Small intestine (tissue), 7 donors: ENCODE data around the gene SLC25A39. TPM values are rescaled to one million over a fixed set of nuclear protein-coding genes. Genes with fewer than 3 reads are reported as not detected.

Source experiments
- DNase-seq, 2 donors: peaks; one replicate each; pipeline versions ENCODE4 v3.0.0 to v3.0.0-alpha.2; 2013
- FAIRE-seq: peaks from 2 replicates; lab custom pipeline; 2012; peaks lifted over from hg19 to GRCh38; lab: Jason Lieb, UNC
- H3K27ac ChIP-seq, 3 donors: one replicate each; pipeline ENCODE4 v1.5.1; 2013; ENCODE audit warnings: low read length in 2 of 3, mild to moderate bottlenecking in 2 of 3, control low read depth in 1 of 3, inconsistent platforms in 1 of 3, low read depth in 1 of 3, moderate library complexity in 1 of 3
- H3K27me3 ChIP-seq, 3 donors: one replicate each; pipeline ENCODE4 v1.6.1; 2013; ENCODE audit warnings: low read length in 3 of 3, inconsistent platforms in 1 of 3; ENCODE audit not compliant: control insufficient read depth in 3 of 3, insufficient read depth in 3 of 3
- H3K36me3 ChIP-seq, 3 donors: one replicate each; pipeline ENCODE4 v1.6.1; 2013; ENCODE audit warnings: low read length in 3 of 3, inconsistent platforms in 1 of 3, low read depth in 1 of 3, mild to moderate bottlenecking in 1 of 3, moderate library complexity in 1 of 3; ENCODE audit not compliant: control insufficient read depth in 3 of 3, insufficient read depth in 2 of 3
- H3K4me1 ChIP-seq, 3 donors: one replicate each; pipeline ENCODE4 v1.6.1; 2013; ENCODE audit warnings: low read length in 2 of 3, inconsistent platforms in 1 of 3, low read depth in 1 of 3, mild to moderate bottlenecking in 1 of 3, moderate library complexity in 1 of 3; ENCODE audit not compliant: control insufficient read depth in 3 of 3, insufficient read depth in 2 of 3
- H3K4me3 ChIP-seq, 3 donors: one replicate each; pipeline ENCODE4 v1.5.1; 2013; ENCODE audit warnings: low read length in 3 of 3, control low read depth in 1 of 3, inconsistent platforms in 1 of 3, low read depth in 1 of 3, mild to moderate bottlenecking in 1 of 3, moderate library complexity in 1 of 3
- H3K9me3 ChIP-seq, 2 donors: one replicate each; pipeline ENCODE4 v1.6.1; 2013; ENCODE audit warnings: low read depth in 1 of 2, low read length in 1 of 2; ENCODE audit not compliant: control insufficient read depth in 2 of 2, insufficient read depth in 1 of 2
- WGBS, 3 donors: extraction: QIAGEN DNeasy Blood & Tissue Kit; methylation state at CpG; one replicate each; pipeline ENCODE4 v1.1.7; 2013; 5-methylcytosine and 5-hydroxymethylcytosine counted together
- polyA plus RNA-seq, 4 donors: library from polyadenylated mRNA; stranded (reverse) in 3 of 4; unstranded in 1 of 4; fragments of 200-250 nt in 3 of 4; fragments of 120-200 nt in 1 of 4; gene quantifications; one replicate each; pipeline versions ENCODE4 v1.2.1 to v1.2.3, GENCODE V29; 2013
- donor health status: healthy with polysubstance abuse.
- donor health status: control.
- donor health status: control.
- donor health status: Bipolar disorder and iron deficiency.
- donor health status: healthy.

The SLC25A39 gene
- polyA plus RNA-seq, 4 donors, result 95.0 to 165 (median 139) TPM

DNA sequence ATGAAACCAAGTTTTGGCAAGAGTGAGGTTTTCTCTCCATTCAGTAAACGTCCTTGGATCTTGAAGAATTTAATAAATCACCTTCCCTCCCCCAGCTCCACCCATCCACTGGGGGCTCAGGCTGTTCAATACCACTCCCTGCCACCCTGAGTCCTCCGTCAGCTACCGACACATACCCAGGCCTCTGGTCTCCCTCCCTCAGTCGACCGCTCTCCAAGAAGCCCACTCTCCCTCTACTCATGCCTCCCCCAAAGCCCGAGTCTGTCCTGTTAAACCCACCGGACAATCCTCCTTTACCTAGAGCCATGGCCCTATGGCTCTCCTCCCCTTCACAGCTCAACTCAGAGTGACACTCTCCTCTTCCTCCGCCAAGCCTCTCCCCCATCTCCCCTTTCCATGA lies 37.0 kb downstream of the SLC25A39 start:
- Histone ChIP-seq H3K4me3 (no peak overlapping the region), H3K9me3 (no peaks in the 10 kb centered on the region), H3K27me3 (peaks cover 0 to 7% (median 0%) of the 10 kb centered on the region in 3 donors), H3K27ac (no peak overlapping the region), H3K4me1 (no peaks in the 10 kb centered on the region), H3K36me3 (no peaks in the 10 kb centered on the region)
- no peak for FAIRE-seq
- WGBS, 3 donors, result 74 to 82% (median 75%) methylated on average over 8 of the region's 8 CpGs
- DNase-seq, result no peak

DNA sequence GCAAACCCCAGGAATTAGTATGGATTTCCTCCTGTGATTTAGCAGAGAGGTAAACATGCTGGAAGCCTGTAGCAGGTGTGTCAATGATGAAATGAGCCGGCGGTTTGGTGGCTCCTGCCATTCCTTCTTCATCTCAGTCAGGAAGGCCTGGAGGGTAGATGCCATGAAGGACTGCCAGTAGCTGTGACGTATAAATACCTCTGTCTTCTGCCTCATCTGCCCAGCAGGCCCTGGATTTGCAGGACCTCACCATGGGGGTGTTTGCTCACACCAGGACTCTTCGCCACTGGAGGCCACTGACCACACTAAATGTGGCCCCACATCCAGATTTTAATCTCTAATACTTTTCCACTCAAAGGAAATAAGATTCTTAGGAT lies 40.6 kb downstream of the SLC25A39 start:
- no peak overlapping the region for H3K4me3 ChIP-seq
- DNase-seq, result no peak
- 83 to 95% (median 86%) methylated on average over 4 of the region's 4 CpGs for WGBS, 3 donors

DNA sequence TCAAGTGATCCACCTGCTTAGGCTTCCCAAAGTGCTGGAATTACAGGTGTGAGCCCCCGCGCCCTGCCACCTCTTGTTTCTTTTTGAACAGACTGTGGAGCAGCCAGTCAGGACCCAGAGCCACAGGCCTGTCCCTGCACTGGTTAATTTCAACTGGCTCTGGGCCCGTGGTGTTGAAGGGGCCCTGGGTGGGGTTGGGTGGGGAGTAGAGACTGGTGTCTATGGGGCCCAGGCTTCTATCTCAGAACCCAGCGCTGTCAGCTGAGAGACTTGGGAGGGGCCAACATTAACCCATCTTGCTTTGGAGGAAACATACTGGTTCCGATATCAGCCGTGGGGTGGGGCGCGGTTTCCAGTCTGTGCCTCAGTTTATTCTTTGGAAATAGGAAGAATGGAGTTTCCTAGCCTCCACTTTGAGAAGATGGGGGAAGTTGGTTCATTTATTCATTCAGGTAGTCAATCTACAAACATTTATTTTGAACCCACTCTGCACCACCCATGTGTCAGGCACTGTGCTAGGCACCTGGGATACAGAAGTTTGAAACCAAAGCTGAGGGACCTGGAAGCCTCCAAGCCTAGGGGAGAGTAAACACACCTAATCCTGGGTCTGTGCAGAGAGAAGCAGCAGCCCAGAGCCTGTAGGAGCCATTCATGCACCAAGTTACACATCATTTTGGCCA lies 41.1 kb downstream of the SLC25A39 start:
- DNase-seq (no peak), FAIRE-seq (no peak)
- peaks cover 2 to 8% (median 7%) of the 10 kb centered on the region in 3 donors for H3K4me1 ChIP-seq
- peaks cover 0 to 6% (median 0%) of the 10 kb centered on the region in 3 donors for H3K27me3 ChIP-seq
- H3K27ac ChIP-seq, result no peak overlapping the region
- no peaks in the 10 kb centered on the region for H3K36me3 ChIP-seq
- 82 to 84% (median 84%) methylated on average over 8 of the region's 8 CpGs for WGBS, 3 donors
- H3K9me3 ChIP-seq, result no peaks in the 10 kb centered on the region
- H3K4me3 ChIP-seq, result no peak overlapping the region

More for the DNA sequence above, 40.6 kb downstream of the SLC25A39 start:
- H3K36me3 ChIP-seq, result no peaks in the 10 kb centered on the region
- FAIRE-seq, result no peak
- no peak overlapping the region for H3K27ac ChIP-seq
- H3K27me3 ChIP-seq, result peaks cover 0 to 7% (median 0%) of the 10 kb centered on the region in 3 donors
- peaks cover 2 to 8% (median 7%) of the 10 kb centered on the region in 3 donors for H3K4me1 ChIP-seq
- no peaks in the 10 kb centered on the region for H3K9me3 ChIP-seq

DNA sequence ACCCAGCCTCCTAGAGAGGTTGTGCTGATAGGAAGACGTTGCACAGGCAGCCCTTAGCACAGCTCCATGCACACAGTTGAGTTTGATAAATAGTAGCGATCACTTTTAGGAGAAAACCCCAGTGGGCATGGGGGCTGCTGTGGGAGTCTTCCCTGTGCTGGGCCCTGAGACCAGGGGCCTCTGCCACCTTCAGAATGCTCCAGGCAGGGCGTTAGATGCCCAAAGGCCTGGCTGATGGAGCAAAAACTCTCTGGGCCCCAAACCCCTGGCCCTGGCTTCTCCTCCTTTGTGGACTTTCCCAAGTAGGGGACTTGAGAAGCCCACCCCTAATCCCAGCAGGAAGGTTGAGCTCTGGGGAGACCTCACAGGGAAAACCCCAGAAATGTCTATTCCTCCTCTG lies 42.4 kb downstream of the SLC25A39 start:
- DNase-seq (no peak), FAIRE-seq (no peak)
- Histone ChIP-seq H3K4me1 (peaks cover 2 to 8% (median 7%) of the 10 kb centered on the region in 3 donors), H3K27me3 (no peaks in the 10 kb centered on the region), H3K4me3 (no peak overlapping the region), H3K27ac (no peak overlapping the region), H3K36me3 (no peaks in the 10 kb centered on the region), H3K9me3 (no peaks in the 10 kb centered on the region)
- 48 to 71% (median 49%) methylated on average over 3 of the region's 3 CpGs for WGBS, 3 donors

DNA sequence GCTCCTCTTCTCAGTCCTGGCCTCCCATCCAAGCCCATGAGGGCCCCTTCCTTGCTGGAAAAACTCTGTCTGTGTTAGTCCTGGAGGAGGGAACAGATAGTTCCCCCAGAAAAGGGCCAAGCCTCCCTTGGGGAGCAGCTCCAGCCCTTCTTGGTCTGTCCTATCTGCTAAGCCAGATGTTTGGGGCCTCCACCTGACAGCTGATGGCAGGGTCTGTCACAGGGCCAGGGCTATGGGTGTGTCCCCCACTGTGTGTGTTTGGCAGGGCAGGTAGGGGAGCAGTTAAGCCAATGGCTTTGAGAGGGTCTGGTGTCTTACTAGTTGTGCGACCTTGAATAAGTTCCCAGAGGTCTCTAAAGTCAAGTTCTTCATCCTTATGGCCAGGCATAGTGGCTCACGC lies 43.1 kb downstream of the SLC25A39 start:
- Histone ChIP-seq H3K4me1 (peaks cover 2 to 8% (median 7%) of the 10 kb centered on the region in 3 donors), H3K4me3 (no peak overlapping the region), H3K9me3 (no peaks in the 10 kb centered on the region), H3K36me3 (no peaks in the 10 kb centered on the region), H3K27me3 (no peaks in the 10 kb centered on the region), H3K27ac (no peak overlapping the region)
- 87 to 93% (median 93%) methylated on average over 2 of the region's 2 CpGs for WGBS, 3 donors
- FAIRE-seq (no peak), DNase-seq (no peak)

DNA sequence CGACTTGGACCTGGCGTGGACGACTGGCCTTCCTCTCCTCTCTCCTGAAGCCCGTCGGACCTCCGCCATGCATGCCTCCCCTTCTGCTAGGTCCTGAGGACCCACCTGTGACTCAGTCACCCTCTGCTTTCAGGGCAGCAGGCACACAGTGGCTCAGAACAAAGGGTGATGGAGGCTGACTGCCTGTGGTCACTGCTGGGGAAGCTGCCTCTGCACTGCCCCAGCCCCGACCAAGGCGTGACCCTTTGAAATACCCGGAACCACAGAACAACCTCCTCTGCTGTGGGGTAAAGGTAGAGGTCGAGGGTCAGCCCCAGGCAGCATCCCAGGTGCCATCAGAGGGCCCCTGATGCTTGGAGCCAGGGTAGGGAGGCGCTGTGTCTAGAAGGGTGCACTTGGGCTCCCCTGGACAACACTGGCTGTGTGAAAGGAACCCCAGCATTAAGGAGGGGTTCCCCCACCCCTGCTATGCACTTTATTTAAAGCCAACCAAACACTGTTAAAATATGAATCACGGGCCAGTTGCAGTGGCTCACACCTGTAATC lies 44.2 kb downstream of the SLC25A39 start:
- no peak for DNase-seq
- no peaks in the 10 kb centered on the region for H3K36me3 ChIP-seq
- 64 to 78% (median 69%) methylated on average over 12 of the region's 12 CpGs for WGBS, 3 donors

GRCh38 chr17:44279666-44280391 lies 44.8 kb downstream of the SLC25A39 start:
- Histone ChIP-seq H3K4me3 (no peak overlapping the region), H3K4me1 (peaks cover 2 to 8% (median 7%) of the 10 kb centered on the region in 3 donors), H3K27me3 (peaks cover 0 to 4% (median 0%) of the 10 kb centered on the region in 3 donors), H3K36me3 (no peaks in the 10 kb centered on the region), H3K27ac (peak overlapping the region; percentile 2 to 75 (median 9)), H3K9me3 (no peaks in the 10 kb centered on the region)
- peak; percentile 43 to 61 for DNase-seq
- no peak for FAIRE-seq
- 23 to 32% (median 28%) methylated on average over 18 to 20 of the region's 20 CpGs for WGBS, 3 donors

More for the DNA sequence above, 44.2 kb downstream of the SLC25A39 start:
- Histone ChIP-seq H3K9me3 (no peaks in the 10 kb centered on the region), H3K27ac (peak overlapping the region in 1 of 3 donors; percentile 75), H3K27me3 (no peaks in the 10 kb centered on the region), H3K4me3 (no peak overlapping the region), H3K4me1 (peaks cover 2 to 8% (median 7%) of the 10 kb centered on the region in 3 donors)
- FAIRE-seq, result no peak

DNA sequence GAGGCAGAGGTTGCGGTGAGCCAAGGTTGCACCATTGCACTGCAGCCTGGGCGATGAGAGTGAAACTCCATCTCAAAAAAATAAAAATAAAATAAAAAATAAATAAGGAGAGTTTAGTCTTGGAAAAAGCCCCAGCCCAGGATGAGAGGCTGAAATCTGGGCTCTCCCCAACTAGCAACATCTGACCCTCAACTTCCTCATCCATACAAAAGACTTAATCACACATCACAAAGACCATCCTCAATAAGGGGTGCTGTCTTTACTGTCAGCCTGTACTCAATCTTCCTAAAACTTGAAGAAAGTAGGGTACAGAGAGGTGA lies 45.3 kb downstream of the SLC25A39 start:
- FAIRE-seq, result no peak
- peaks cover 2 to 8% (median 7%) of the 10 kb centered on the region in 3 donors for H3K4me1 ChIP-seq
- H3K9me3 ChIP-seq, result no peaks in the 10 kb centered on the region
- 86 to 93% (median 88%) methylated on average over 2 of the region's 2 CpGs for WGBS, 3 donors
- DNase-seq, result no peak
- no peaks in the 10 kb centered on the region for H3K36me3 ChIP-seq
- peak overlapping the region in 1 of 3 donors; percentile 75 for H3K27ac ChIP-seq
- no peak overlapping the region for H3K4me3 ChIP-seq
- peaks cover 0 to 8% (median 0%) of the 10 kb centered on the region in 3 donors for H3K27me3 ChIP-seq
